GM23338 (cell line): Measurements from ENCODE around the gene MAP7D1. TPM values are rescaled to one million over a fixed set of nuclear protein-coding genes. Genes with fewer than 3 reads are reported as not detected.

Experiments
- ATAC-seq: fragments of 200-7000 bp; cut with Tn5 transposase; 3 replicates; pipeline ENCODE4 v1.9.1; 2020
- DNase-seq: peaks from one replicate; pipeline ENCODE4 v3.0.0-alpha.2; 2015; ENCODE audit warnings: low spot score
- H2AFZ ChIP-seq: fragments of 200-600 bp; sonication (generic); 2 replicates; pipeline ENCODE4 v1.8.0; 2016; ENCODE audit warnings: antibody characterized with exemption, mild to moderate bottlenecking, moderate library complexity
- H3F3A ChIP-seq: fragments of 200-600 bp; sonication (generic); replicated peaks from 2 replicates; pipeline ENCODE4 v1.8.0; 2017; ENCODE audit warnings: antibody characterized with exemption, mixed run types, low read depth
- H3K27ac ChIP-seq: fragments of 200-600 bp; sonication (generic); 2 replicates; pipeline ENCODE4 v1.6.1; 2016; ENCODE audit warnings: low read depth
- H3K27me3 ChIP-seq: fragments of 200-600 bp; sonication (generic); 2 replicates; pipeline ENCODE4 v1.8.0; 2016; ENCODE audit warnings: mild to moderate bottlenecking, mixed run types, moderate library complexity; ENCODE audit not compliant: insufficient read depth
- H3K36me3 ChIP-seq: fragments of 200-600 bp; sonication (generic); 2 replicates; pipeline ENCODE4 v1.8.0; 2016; ENCODE audit warnings: mild to moderate bottlenecking; ENCODE audit not compliant: insufficient read depth
- H3K4me1 ChIP-seq: fragments of 200-600 bp; sonication (generic); 2 replicates; pipeline ENCODE4 v1.8.0; 2016; ENCODE audit warnings: mild to moderate bottlenecking, moderate library complexity; ENCODE audit not compliant: insufficient read depth
- H3K4me2 ChIP-seq: fragments of 200-600 bp; sonication (generic); 2 replicates; pipeline ENCODE4 v1.7.1; 2017; ENCODE audit warnings: mixed run types
- H3K4me3 ChIP-seq: fragments of 200-600 bp; sonication (generic); 2 replicates; pipeline ENCODE4 v1.6.1; 2016; ENCODE audit warnings: mixed run types
- H3K79me2 ChIP-seq: fragments of 200-600 bp; sonication (generic); replicated peaks from 2 replicates; pipeline ENCODE4 v1.8.0; 2017; ENCODE audit warnings: mild to moderate bottlenecking; ENCODE audit not compliant: insufficient read depth
- H3K9me2 ChIP-seq: fragments of 200-600 bp; sonication (generic); 2 replicates; pipeline ENCODE4 v1.8.0; 2017; ENCODE audit not compliant: insufficient read depth
- H4K20me1 ChIP-seq: fragments of 200-600 bp; sonication (generic); replicated peaks from 2 replicates; pipeline ENCODE4 v1.8.0; 2017; ENCODE audit warnings: mild to moderate bottlenecking; ENCODE audit not compliant: insufficient read depth
- H3K27ac Mint-ChIP-seq: 2 replicates; pipeline ENCODE4 v1.8.0; 2020; ENCODE audit warnings: inconsistent platforms, mild to moderate bottlenecking, moderate library complexity, mixed read lengths
- H3K27me3 Mint-ChIP-seq: 3 replicates; pipeline ENCODE4 v1.8.0; 2022; ENCODE audit warnings: low read depth, mild to moderate bottlenecking, moderate library complexity, mixed read lengths, inconsistent platforms; ENCODE audit not compliant: insufficient read depth, poor library complexity
- H3K36me3 Mint-ChIP-seq: 3 replicates; pipeline ENCODE4 v1.8.0; 2021; ENCODE audit warnings: low read depth, mild to moderate bottlenecking, inconsistent platforms, moderate library complexity, mixed read lengths
- H3K4me1 Mint-ChIP-seq: 3 replicates; pipeline ENCODE4 v1.8.0; 2020; ENCODE audit warnings: mild to moderate bottlenecking, inconsistent platforms, mixed read lengths
- H3K4me3 Mint-ChIP-seq: 3 replicates; pipeline ENCODE4 v1.8.0; 2021; ENCODE audit warnings: moderate library complexity, mild to moderate bottlenecking, inconsistent platforms, mixed read lengths
- H3K9me3 Mint-ChIP-seq: 3 replicates; pipeline ENCODE4 v1.8.0; 2020; ENCODE audit warnings: moderate library complexity, mild to moderate bottlenecking, inconsistent platforms, mixed read lengths
- CREB1 ChIP-seq: fragments of 250-450 bp; sonication (Bioruptor Pico); IDR thresholded peaks from 2 replicates; pipeline ENCODE4 v1.5.0; 2020; ENCODE audit warnings: low read depth, mild to moderate bottlenecking, moderate library complexity
- EZH2 ChIP-seq: fragments of 200-600 bp; sonication (generic); IDR thresholded peaks from one replicate; pipeline ENCODE4 v1.8.0; 2017; ENCODE audit warnings: antibody characterized with exemption, mild to moderate bottlenecking, low read depth; ENCODE audit not compliant: unreplicated experiment
- EZH2phosphoT487 ChIP-seq: fragments of 200-600 bp; sonication (generic); IDR thresholded peaks from one replicate; pipeline ENCODE4 v1.8.1; 2018; ENCODE audit warnings: antibody characterized with exemption; ENCODE audit not compliant: unreplicated experiment
- JUNB ChIP-seq: IDR thresholded peaks from one replicate; pipeline ENCODE4 v1.6.1; 2016; ENCODE audit warnings: antibody characterized with exemption; ENCODE audit not compliant: unreplicated experiment
- NANOG ChIP-seq: IDR thresholded peaks from 2 replicates; pipeline ENCODE4 v1.6.1; 2016; ENCODE audit warnings: antibody characterized with exemption, borderline replicate concordance
- POLR2AphosphoS5 ChIP-seq: IDR thresholded peaks from 2 replicates; pipeline ENCODE4 v1.6.1; 2016; ENCODE audit warnings: antibody characterized with exemption, low read depth
- STAT1 ChIP-seq: IDR thresholded peaks from one replicate; pipeline ENCODE4 v1.6.1; 2016; ENCODE audit warnings: antibody characterized with exemption; ENCODE audit not compliant: unreplicated experiment
- ZNF114 ChIP-seq: fragments of 250-450 bp; sonication (Bioruptor Pico); IDR thresholded peaks from 2 replicates; pipeline ENCODE4 v1.5.0; 2020; ENCODE audit warnings: mild to moderate bottlenecking, moderate library complexity
- ZNF331 ChIP-seq: fragments of 250-450 bp; sonication (Bioruptor Pico); IDR thresholded peaks from 2 replicates; pipeline ENCODE4 v1.5.0; 2020; ENCODE audit warnings: low read depth, mild to moderate bottlenecking, moderate library complexity
- polyA plus RNA-seq: library from polyadenylated mRNA; unstranded; fragments of >200 nt; fragmentation: Nextera tagmentation; extraction: Ambion mirVana; gene quantifications from 2 replicates; pipeline ENCODE4 v1.2.1, GENCODE V29; 2016
- total RNA-seq: library from RNA; depleted of rRNA; stranded (reverse); fragments of >200 nt; shearing (Covaris generic); gene quantifications from 2 replicates; pipeline ENCODE4 v1.2.3, GENCODE V29; 2014
- TF ChIP-seq, protein P1 (sequence below): IDR thresholded peaks from 2 replicates; pipeline ENCODE4 v1.6.1; 2016; ENCODE audit warnings: antibody characterized with exemption
- TF ChIP-seq, protein P2 (sequence below): IDR thresholded peaks from one replicate; pipeline ENCODE4 v1.6.1; 2018; ENCODE audit warnings: antibody characterized with exemption; ENCODE audit not compliant: unreplicated experiment
- TF ChIP-seq, protein P3 (sequence below): fragments of 250-450 bp; sonication (Bioruptor Pico); IDR thresholded peaks from 2 replicates; pipeline ENCODE4 v1.5.0; 2020; ENCODE audit warnings: mild to moderate bottlenecking, moderate library complexity
- TF ChIP-seq, protein P4 (sequence below), 2 experiments: fragments of 200-600 bp in 1 of 2; sonication (generic) in 1 of 2; conservative IDR thresholded peaks; 2 replicates each; pipeline versions ENCODE4 v1.5.1 to v1.6.1; 2016 to 2017; ENCODE audit warnings: antibody characterized with exemption in 2 of 2, low read depth in 2 of 2, mild to moderate bottlenecking in 2 of 2, moderate library complexity in 1 of 2

MAP7D1 gene
- total and polyA plus RNA-seq, 2 experiments from 2014 or later: 13.8 to 59.8 TPM

DNA sequence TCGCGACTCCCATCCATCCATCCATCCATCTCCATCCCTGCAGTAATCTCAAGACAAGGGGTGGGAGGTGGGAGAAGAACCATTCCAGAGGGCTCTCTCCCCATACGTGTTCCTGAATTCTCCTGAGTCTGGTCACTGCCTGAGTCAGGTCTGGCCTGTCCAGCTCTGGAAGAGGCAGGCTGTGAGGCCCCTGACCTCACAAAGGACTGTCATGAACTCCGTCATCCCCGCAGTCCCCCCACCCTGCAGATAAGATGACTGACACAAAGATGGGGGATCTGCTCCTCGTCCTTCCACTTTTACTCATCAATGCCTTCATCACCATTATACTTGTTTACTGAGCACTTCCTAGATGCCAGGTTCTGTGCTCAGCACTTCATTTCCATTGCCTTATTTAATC is 1.6 kb upstream of the MAP7D1 start:
- H3K27me3 ChIP-seq: peaks cover 57% of the 10 kb centered on the region
- DNase-seq (no peak), ATAC-seq (no peak)
- no peaks in the 10 kb centered on the region for H3K36me3 ChIP-seq
- Mint-ChIP-seq H3K4me3 (peak overlapping the region; percentile 72), H3K27ac (no peak overlapping the region), H3K27me3 (peaks cover 47% of the 10 kb centered on the region), H3K9me3 (no peaks in the 10 kb centered on the region; the same call in 2 of the 3 replicates), H3K4me1 (peaks cover 48% of the 10 kb centered on the region), H3K36me3 (peaks cover 8% of the 10 kb centered on the region)
- no peak overlapping the region for H3K27ac ChIP-seq
- H3K4me2 ChIP-seq: no peak overlapping the region
- H3K4me3 ChIP-seq: no peak overlapping the region
- no peak overlapping the region for H2AFZ ChIP-seq
- no peaks in the 10 kb centered on the region; the same call in 1 of the 2 replicates for H4K20me1 ChIP-seq
- H3K9me2 ChIP-seq: no peaks in the 10 kb centered on the region
- TF ChIP-seq CREB1: no peak
- no peak for TF ChIP-seq NANOG
- TF ChIP-seq, protein P1, sequence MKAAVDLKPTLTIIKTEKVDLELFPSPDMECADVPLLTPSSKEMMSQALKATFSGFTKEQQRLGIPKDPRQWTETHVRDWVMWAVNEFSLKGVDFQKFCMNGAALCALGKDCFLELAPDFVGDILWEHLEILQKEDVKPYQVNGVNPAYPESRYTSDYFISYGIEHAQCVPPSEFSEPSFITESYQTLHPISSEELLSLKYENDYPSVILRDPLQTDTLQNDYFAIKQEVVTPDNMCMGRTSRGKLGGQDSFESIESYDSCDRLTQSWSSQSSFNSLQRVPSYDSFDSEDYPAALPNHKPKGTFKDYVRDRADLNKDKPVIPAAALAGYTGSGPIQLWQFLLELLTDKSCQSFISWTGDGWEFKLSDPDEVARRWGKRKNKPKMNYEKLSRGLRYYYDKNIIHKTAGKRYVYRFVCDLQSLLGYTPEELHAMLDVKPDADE: no peak
- TF ChIP-seq, protein P2, sequence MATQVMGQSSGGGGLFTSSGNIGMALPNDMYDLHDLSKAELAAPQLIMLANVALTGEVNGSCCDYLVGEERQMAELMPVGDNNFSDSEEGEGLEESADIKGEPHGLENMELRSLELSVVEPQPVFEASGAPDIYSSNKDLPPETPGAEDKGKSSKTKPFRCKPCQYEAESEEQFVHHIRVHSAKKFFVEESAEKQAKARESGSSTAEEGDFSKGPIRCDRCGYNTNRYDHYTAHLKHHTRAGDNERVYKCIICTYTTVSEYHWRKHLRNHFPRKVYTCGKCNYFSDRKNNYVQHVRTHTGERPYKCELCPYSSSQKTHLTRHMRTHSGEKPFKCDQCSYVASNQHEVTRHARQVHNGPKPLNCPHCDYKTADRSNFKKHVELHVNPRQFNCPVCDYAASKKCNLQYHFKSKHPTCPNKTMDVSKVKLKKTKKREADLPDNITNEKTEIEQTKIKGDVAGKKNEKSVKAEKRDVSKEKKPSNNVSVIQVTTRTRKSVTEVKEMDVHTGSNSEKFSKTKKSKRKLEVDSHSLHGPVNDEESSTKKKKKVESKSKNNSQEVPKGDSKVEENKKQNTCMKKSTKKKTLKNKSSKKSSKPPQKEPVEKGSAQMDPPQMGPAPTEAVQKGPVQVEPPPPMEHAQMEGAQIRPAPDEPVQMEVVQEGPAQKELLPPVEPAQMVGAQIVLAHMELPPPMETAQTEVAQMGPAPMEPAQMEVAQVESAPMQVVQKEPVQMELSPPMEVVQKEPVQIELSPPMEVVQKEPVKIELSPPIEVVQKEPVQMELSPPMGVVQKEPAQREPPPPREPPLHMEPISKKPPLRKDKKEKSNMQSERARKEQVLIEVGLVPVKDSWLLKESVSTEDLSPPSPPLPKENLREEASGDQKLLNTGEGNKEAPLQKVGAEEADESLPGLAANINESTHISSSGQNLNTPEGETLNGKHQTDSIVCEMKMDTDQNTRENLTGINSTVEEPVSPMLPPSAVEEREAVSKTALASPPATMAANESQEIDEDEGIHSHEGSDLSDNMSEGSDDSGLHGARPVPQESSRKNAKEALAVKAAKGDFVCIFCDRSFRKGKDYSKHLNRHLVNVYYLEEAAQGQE: no peak
- TF ChIP-seq JUNB: no peak
- TF ChIP-seq, protein P3, sequence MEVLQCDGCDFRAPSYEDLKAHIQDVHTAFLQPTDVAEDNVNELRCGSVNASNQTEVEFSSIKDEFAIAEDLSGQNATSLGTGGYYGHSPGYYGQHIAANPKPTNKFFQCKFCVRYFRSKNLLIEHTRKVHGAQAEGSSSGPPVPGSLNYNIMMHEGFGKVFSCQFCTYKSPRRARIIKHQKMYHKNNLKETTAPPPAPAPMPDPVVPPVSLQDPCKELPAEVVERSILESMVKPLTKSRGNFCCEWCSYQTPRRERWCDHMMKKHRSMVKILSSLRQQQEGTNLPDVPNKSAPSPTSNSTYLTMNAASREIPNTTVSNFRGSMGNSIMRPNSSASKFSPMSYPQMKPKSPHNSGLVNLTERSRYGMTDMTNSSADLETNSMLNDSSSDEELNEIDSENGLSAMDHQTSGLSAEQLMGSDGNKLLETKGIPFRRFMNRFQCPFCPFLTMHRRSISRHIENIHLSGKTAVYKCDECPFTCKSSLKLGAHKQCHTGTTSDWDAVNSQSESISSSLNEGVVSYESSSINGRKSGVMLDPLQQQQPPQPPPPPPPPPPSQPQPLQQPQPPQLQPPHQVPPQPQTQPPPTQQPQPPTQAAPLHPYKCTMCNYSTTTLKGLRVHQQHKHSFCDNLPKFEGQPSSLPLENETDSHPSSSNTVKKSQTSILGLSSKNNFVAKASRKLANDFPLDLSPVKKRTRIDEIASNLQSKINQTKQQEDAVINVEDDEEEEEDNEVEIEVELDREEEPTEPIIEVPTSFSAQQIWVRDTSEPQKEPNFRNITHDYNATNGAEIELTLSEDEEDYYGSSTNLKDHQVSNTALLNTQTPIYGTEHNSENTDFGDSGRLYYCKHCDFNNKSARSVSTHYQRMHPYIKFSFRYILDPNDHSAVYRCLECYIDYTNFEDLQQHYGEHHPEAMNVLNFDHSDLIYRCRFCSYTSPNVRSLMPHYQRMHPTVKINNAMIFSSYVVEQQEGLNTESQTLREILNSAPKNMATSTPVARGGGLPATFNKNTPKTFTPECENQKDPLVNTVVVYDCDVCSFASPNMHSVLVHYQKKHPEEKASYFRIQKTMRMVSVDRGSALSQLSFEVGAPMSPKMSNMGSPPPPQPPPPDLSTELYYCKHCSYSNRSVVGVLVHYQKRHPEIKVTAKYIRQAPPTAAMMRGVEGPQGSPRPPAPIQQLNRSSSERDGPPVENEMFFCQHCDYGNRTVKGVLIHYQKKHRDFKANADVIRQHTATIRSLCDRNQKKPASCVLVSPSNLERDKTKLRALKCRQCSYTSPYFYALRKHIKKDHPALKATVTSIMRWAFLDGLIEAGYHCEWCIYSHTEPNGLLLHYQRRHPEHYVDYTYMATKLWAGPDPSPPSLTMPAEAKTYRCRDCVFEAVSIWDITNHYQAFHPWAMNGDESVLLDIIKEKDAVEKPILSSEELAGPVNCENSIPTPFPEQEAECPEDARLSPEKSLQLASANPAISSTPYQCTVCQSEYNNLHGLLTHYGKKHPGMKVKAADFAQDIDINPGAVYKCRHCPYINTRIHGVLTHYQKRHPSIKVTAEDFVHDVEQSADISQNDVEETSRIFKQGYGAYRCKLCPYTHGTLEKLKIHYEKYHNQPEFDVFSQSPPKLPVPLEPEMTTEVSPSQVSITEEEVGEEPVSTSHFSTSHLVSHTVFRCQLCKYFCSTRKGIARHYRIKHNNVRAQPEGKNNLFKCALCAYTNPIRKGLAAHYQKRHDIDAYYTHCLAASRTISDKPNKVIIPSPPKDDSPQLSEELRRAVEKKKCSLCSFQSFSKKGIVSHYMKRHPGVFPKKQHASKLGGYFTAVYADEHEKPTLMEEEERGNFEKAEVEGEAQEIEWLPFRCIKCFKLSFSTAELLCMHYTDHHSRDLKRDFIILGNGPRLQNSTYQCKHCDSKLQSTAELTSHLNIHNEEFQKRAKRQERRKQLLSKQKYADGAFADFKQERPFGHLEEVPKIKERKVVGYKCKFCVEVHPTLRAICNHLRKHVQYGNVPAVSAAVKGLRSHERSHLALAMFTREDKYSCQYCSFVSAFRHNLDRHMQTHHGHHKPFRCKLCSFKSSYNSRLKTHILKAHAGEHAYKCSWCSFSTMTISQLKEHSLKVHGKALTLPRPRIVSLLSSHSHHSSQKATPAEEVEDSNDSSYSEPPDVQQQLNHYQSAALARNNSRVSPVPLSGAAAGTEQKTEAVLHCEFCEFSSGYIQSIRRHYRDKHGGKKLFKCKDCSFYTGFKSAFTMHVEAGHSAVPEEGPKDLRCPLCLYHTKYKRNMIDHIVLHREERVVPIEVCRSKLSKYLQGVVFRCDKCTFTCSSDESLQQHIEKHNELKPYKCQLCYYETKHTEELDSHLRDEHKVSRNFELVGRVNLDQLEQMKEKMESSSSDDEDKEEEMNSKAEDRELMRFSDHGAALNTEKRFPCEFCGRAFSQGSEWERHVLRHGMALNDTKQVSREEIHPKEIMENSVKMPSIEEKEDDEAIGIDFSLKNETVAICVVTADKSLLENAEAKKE (CRISPR knock-in tag): no peak
- no peak for TF ChIP-seq EZH2
- TF ChIP-seq STAT1: no peak
- TF ChIP-seq ZNF114 (CRISPR knock-in tag): no peak
- TF ChIP-seq POLR2AphosphoS5: no peak
- TF ChIP-seq, protein P4, sequence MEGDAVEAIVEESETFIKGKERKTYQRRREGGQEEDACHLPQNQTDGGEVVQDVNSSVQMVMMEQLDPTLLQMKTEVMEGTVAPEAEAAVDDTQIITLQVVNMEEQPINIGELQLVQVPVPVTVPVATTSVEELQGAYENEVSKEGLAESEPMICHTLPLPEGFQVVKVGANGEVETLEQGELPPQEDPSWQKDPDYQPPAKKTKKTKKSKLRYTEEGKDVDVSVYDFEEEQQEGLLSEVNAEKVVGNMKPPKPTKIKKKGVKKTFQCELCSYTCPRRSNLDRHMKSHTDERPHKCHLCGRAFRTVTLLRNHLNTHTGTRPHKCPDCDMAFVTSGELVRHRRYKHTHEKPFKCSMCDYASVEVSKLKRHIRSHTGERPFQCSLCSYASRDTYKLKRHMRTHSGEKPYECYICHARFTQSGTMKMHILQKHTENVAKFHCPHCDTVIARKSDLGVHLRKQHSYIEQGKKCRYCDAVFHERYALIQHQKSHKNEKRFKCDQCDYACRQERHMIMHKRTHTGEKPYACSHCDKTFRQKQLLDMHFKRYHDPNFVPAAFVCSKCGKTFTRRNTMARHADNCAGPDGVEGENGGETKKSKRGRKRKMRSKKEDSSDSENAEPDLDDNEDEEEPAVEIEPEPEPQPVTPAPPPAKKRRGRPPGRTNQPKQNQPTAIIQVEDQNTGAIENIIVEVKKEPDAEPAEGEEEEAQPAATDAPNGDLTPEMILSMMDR (conservative IDR thresholded peaks at IDR 0.05; ENCODE audit: low read depth in 2 of 2): no peak
- TF ChIP-seq ZNF331 (CRISPR knock-in tag): no peak
- no peak for TF ChIP-seq EZH2phosphoT487
- H3F3A ChIP-seq: no peaks in the 10 kb centered on the region
- peaks cover 14% of the 10 kb centered on the region for H3K79me2 ChIP-seq
- H3K4me1 ChIP-seq: peaks cover 41% of the 10 kb centered on the region
